Kidney (tissue), 14 donors: ENCODE measurements around the gene SCLY. TPM values are rescaled to one million over a fixed set of nuclear protein-coding genes. Genes with fewer than 3 reads are reported as not detected.

Experiments
- DNase-seq, 5 donors: peaks; one replicate each; pipeline ENCODE4 v3.0.0-alpha.2; 2013 to 2020
- FAIRE-seq: peaks from 2 replicates; lab custom pipeline; 2012; peaks lifted over from hg19 to GRCh38; lab: Jason Lieb, UNC
- H3K27ac ChIP-seq, 2 donors: one replicate each; pipeline ENCODE4 v1.7.0; 2013; ENCODE audit warnings: low read depth in 2 of 2, low read length in 2 of 2, inconsistent platforms in 1 of 2
- H3K27me3 ChIP-seq: one replicate; pipeline ENCODE4 v1.7.1; 2013; ENCODE audit warnings: low read length, inconsistent platforms; ENCODE audit not compliant: control insufficient read depth, insufficient read depth
- H3K36me3 ChIP-seq, 3 donors: one replicate each; pipeline versions ENCODE4 v1.7.0 to v1.7.1; 2013; ENCODE audit warnings: low read length in 3 of 3, control low read depth in 1 of 3, inconsistent platforms in 1 of 3; ENCODE audit not compliant: insufficient read depth in 3 of 3, control insufficient read depth in 2 of 3
- H3K4me1 ChIP-seq, 3 donors: one replicate each; pipeline versions ENCODE4 v1.7.0 to v1.7.1; 2013; ENCODE audit warnings: low read length in 3 of 3, inconsistent platforms in 1 of 3, low read depth in 1 of 3; ENCODE audit not compliant: control insufficient read depth in 2 of 3, insufficient read depth in 2 of 3
- H3K4me3 ChIP-seq, 3 donors: one replicate each; pipeline versions ENCODE4 v1.7.0 to v1.8.1; 2013; ENCODE audit warnings: low read length in 3 of 3, control low read depth in 1 of 3, inconsistent platforms in 1 of 3
- H3K9ac ChIP-seq, 3 donors: one replicate each; pipeline versions ENCODE4 v1.7.0 to v1.7.1; 2013; ENCODE audit warnings: low read length in 3 of 3, control low read depth in 1 of 3, inconsistent platforms in 1 of 3
- H3K9me3 ChIP-seq, 3 donors: one replicate each; pipeline versions ENCODE4 v1.7.0 to v1.7.1; 2013; ENCODE audit warnings: low read length in 3 of 3, control low read depth in 1 of 3, inconsistent platforms in 1 of 3; ENCODE audit not compliant: control insufficient read depth in 2 of 3, insufficient read depth in 1 of 3
- intact Hi-C: fragments of 100-400 bp; cut with DNase I; formaldehyde crosslinking; loops from one replicate; pipeline ENCODE4 v1.11.1; 2022
- polyA plus RNA-seq: library from polyadenylated mRNA; stranded (reverse); fragments of 350-450 nt; fragmentation: Illumina TruSeq; extraction: RNeasy Lipid Tissue Mini Kit (QIAGEN cat#74804); gene quantifications from one replicate; pipeline ENCODE4 v1.2.3, GENCODE V29; 2014; ENCODE audit warnings: low read depth, low replicate concordance; ENCODE audit not compliant: insufficient read depth
- total RNA-seq: library from RNA; stranded (reverse); fragmentation: NEBNext Ultra II Directional; extraction: Animal tissue kit (Norgen Biotek cat#: 25700); gene quantifications from one replicate; pipeline ENCODE4 v1.2.1, GENCODE V29; 2021
- TF ChIP-seq, protein P1 (sequence below): IDR thresholded peaks from 3 replicates; pipeline ENCODE4 v1.5.1; 2012; ENCODE audit warnings: mild to moderate bottlenecking, moderate library complexity, borderline replicate concordance; ENCODE audit not compliant: insufficient read depth; ENCODE audit errors: extremely low read depth
- donor health status: control.
- donor health status: control.
- donor health status: control.
- donor health status: control.
- donor health status: control.
- donor health status: DM: yes; HTN: yes; CAD: no.
- donor health status: Normal renal cell carcinoma (clear cell type).

SCLY gene
- total and polyA plus RNA-seq, 2 donors from 2014 or later: 18.3 to 21.9 TPM

DNA sequence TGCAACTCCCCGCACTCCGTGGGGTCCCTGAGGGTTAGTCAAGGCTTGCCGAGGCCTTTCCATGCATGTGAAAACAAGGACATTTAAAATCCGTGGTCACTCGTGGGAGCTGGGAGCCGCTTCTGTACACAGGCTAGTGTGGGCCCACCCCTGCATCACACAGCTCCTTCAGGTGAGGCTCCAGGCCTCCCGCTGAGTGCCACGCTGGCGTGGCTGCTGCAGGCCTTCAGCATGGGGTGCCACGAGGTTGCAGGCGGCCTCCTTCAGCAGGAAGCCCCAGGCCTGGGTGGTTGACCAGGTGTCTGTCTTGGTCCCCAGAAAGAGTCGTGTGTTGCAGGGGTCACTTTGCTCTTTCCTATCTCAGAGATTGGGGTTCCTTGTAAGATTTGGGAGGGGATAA, 84.2 kb downstream of the SCLY start:
- no peak overlapping the region for H3K9ac ChIP-seq
- FAIRE-seq: no peak
- DNase-seq: no peak
- intact Hi-C loops: no loop called here
- no peak overlapping the region for H3K27ac ChIP-seq
- no peak overlapping the region for H3K4me3 ChIP-seq
- no peaks in the 10 kb centered on the region for H3K36me3 ChIP-seq
- no peaks in the 10 kb centered on the region for H3K27me3 ChIP-seq
- peaks cover 0 to 2% (median 0%) of the 10 kb centered on the region in 3 donors for H3K4me1 ChIP-seq
- no peaks in the 10 kb centered on the region for H3K9me3 ChIP-seq
- TF ChIP-seq, protein P1, sequence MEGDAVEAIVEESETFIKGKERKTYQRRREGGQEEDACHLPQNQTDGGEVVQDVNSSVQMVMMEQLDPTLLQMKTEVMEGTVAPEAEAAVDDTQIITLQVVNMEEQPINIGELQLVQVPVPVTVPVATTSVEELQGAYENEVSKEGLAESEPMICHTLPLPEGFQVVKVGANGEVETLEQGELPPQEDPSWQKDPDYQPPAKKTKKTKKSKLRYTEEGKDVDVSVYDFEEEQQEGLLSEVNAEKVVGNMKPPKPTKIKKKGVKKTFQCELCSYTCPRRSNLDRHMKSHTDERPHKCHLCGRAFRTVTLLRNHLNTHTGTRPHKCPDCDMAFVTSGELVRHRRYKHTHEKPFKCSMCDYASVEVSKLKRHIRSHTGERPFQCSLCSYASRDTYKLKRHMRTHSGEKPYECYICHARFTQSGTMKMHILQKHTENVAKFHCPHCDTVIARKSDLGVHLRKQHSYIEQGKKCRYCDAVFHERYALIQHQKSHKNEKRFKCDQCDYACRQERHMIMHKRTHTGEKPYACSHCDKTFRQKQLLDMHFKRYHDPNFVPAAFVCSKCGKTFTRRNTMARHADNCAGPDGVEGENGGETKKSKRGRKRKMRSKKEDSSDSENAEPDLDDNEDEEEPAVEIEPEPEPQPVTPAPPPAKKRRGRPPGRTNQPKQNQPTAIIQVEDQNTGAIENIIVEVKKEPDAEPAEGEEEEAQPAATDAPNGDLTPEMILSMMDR: no peak

DNA sequence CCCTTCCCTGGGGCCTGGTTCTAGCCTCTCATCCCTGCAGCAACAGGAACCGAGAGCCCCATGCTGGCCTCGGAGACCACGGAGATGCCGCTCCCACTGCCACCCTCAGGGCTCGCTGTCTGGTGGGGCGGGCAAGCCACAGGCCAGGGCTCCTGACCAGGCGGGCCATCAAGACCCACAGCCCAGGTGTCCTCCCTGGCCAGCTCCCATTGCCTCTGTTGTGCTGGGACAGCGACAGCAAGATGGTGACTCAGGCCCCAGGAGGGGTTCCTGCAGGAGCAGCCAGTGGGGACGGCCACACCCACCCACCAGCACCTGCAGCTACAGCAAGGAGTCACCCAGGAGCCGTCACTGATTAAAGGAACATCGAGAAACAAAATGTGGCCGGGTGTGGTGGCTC, 85.0 kb downstream of the SCLY start:
- FAIRE-seq (no peak), DNase-seq (no peak)
- TF ChIP-seq, protein P1: no peak
- Histone ChIP-seq H3K27ac (no peak overlapping the region), H3K4me1 (peaks cover 0 to 2% (median 0%) of the 10 kb centered on the region in 3 donors), H3K9me3 (no peaks in the 10 kb centered on the region), H3K27me3 (no peaks in the 10 kb centered on the region), H3K4me3 (no peak overlapping the region), H3K36me3 (no peaks in the 10 kb centered on the region), H3K9ac (no peak overlapping the region)
- intact Hi-C loops: no loop called here

DNA sequence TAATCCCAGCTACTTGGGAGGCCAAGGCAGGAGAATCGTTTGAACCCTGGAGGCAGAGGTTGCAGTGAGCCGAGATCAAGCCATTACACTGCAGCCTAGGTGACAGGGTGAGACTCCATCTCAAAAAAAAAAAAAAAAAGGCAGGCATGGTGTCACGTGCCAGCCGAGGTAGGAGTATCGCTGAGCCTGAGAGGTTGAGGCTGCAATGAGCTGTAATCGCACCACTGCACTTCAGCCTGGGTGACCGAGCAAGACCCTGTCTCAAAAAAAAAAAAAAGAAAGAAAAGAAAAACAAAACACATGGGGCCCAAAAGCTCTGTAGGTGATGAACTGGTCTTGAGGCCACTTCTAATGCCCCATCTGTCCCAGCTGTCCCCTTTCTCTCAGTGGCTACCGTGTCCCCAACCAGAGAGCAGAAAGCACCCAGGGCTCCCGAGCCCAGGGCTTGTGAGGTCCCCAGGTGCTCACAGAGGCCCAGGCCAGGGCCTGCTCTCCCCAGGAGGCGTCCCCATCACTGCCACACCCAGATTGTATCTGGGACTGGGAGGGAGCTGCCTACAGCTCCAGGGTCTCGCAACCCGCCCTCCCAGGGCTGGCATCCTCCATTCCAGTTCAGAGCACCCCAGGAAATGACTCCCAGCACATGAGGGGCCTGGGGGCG, 86.2 kb downstream of the SCLY start:
- Histone ChIP-seq H3K27ac (no peak overlapping the region), H3K36me3 (no peaks in the 10 kb centered on the region), H3K27me3 (no peaks in the 10 kb centered on the region), H3K9me3 (no peaks in the 10 kb centered on the region), H3K4me3 (no peak overlapping the region), H3K4me1 (no peaks in the 10 kb centered on the region), H3K9ac (no peak overlapping the region)
- intact Hi-C loops: no loop called here
- FAIRE-seq (no peak), DNase-seq (peak in 3 of 5 donors; percentile 74 to 84 (median 74))
- TF ChIP-seq, protein P1: no peak

DNA sequence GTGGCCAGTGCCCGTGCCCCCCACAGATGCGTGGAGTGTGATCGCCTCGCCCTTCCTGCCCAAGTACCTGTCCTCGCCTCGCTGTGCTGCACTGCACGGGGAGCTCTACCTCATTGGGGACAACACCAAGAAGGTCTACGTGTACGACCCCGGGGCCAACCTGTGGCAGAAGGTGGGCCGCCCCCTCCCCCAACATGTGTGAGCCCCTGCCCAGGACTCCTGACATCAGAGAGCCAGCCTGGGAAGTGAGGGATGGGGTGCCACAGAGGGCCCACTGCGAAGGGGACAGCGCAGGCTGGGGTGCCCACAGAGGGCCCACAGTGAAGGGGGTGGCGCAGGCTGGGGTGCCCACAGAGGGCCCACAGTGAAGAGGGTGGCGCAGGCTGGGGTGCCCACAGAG, 88.2 kb downstream of the SCLY start:
- FAIRE-seq (no peak), DNase-seq (no peak)
- Histone ChIP-seq H3K36me3 (no peaks in the 10 kb centered on the region), H3K9ac (no peak overlapping the region), H3K4me1 (no peaks in the 10 kb centered on the region), H3K4me3 (no peak overlapping the region), H3K27ac (no peak overlapping the region), H3K9me3 (no peaks in the 10 kb centered on the region), H3K27me3 (no peaks in the 10 kb centered on the region)
- intact Hi-C loops: no loop called here
- TF ChIP-seq, protein P1: no peak
